A549 treated with Mapracorat at 1 μM for 4 hours (cell line): Measurements from ENCODE around the gene ECI2. TPM values are rescaled to one million over a fixed set of nuclear protein-coding genes. Genes with fewer than 3 reads are reported as not detected.

Experiments
- total RNA-seq: library from RNA; stranded (reverse); fragments of 200-300 nt; extraction: Qiagen RNA extraction; gene quantifications from 5 replicates; pipeline ENCODE4 v1.2.3, GENCODE V29; 2022

Gene ECI2
- total RNA-seq: 44.7 to 63.5 TPM (median 47.5 TPM) in 5 replicates

GRCh38 chr6:4134841-4135664, at the start of gene ECI2:
TSS of gene ECI2 (minus strand) at chr6:4135575. CDS start at chr6:4135560, 15 bp downstream.

GRCh38 chr6:4078691-4079471, 56.5 kb downstream of the ECI2 start, which contains the start of gene FAM217A:
TSS of gene FAM217A (minus strand) at chr6:4079137. CDS start at chr6:4077414, 1,723 bp downstream.

Other genes starting within 250 kb of the ECI2 start
- gene FAM217A, start 56.4 kb downstream of the ECI2 start, total RNA-seq: not detected in 5 replicates